ENCODE results near the gene SHBG.
"Not testable (repeated sequence)": the region's sequence is repeated elsewhere in the genome, so short reads cannot be mapped to it uniquely, and the experiment has no call there.

The SHBG gene

DNA sequence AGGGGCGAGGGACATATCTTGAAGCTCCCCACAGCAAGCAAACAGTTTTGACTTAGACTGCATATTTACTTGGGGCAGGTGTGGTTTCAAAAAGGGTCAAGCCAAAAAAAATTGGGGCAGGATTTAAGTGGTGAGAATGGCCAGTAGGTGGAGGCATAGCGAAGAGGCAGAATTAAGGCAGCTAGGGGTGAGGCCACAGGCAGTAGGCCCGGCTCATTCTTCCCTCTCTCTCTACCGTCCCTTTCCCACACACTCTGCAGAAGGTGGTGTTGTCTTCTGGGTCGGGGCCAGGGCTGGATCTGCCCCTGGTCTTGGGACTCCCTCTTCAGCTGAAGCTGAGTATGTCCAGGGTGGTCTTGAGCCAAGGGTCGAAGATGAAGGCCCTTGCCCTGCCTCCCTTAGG is 2.6 kb downstream of the SHBG start:
- Histone ChIP-seq H3K27ac (ENCODE audit: insufficient read depth in 1 of 2, low read depth in 1 of 2, low read length in 2 of 2, poor library complexity in 1 of 2, severe bottlenecking in 2 of 2) (no peak overlapping the region), H3K4me3 (ENCODE audit: control insufficient read depth in 1 of 7, extremely low read depth in 1 of 7, insufficient read depth in 4 of 7, low read depth in 2 of 7, low read length in 6 of 7) (no peak overlapping the region), H3K9me3 (ENCODE audit: control extremely low read depth in 1 of 5, control insufficient read depth in 4 of 5, insufficient read depth in 2 of 5, low read depth in 1 of 5, low read length in 4 of 5) (no peaks in the 10 kb centered on the region), H3K36me3 (ENCODE audit: control insufficient read depth in 4 of 4, insufficient read depth in 4 of 4, low read length in 3 of 4) (no peaks in the 10 kb centered on the region), H3K4me1 (ENCODE audit: control extremely low read depth in 1 of 4, control insufficient read depth in 4 of 4, insufficient read depth in 4 of 4, low read length in 3 of 4) (peaks cover 0 to 6% (median 1%) of the 10 kb centered on the region in 4 experiments), H3K27me3 (replicated peaks in 2 of 5; ENCODE audit: control insufficient read depth in 4 of 5, insufficient read depth in 5 of 5, low read length in 4 of 5) (no peaks in the 10 kb centered on the region)
- ChIA-PET CTCF (interaction anchor here (0.9 to 8.2 kb wide), 16 partner anchors 9 to 91 kb away, joined by 3 to 91 read pairs (median 5); partner anchors contain the start of genes ATP1B2, DNAH2, TP53 and WRAP53), POLR2A (interaction anchor here (0.7 to 1.3 kb wide), 3 partner anchors 53 to 521 kb away, joined by 3 to 6 read pairs (median 4); partner anchors contain the start of genes TP53 and WRAP53)
- DNase-seq, result peak; percentile 74 to 80 (median 76)
- 63% methylated on average over 2 of the region's 6 CpGs for WGBS (ENCODE audit: insufficient coverage)

DNA sequence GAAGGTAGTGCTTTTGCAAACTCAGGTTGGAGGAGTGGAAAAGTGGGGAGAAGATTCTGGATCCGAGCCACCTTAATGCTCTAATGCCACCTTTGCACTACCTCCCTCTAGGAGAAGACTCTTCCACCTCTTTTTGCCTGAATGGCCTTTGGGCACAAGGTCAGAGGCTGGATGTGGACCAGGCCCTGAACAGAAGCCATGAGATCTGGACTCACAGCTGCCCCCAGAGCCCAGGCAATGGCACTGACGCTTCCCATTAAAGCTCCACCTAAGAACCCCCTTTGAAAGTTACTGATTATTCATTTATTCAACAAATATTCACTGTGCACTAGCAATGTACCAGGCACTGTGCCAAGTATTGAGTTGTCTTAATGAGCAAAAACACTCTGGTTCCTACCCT is 3.2 kb downstream of the SHBG start:
- Histone ChIP-seq H3K4me3 (ENCODE audit: control insufficient read depth in 1 of 7, extremely low read depth in 1 of 7, insufficient read depth in 4 of 7, low read depth in 2 of 7, low read length in 6 of 7) (no peak overlapping the region), H3K27me3 (replicated peaks in 2 of 5; ENCODE audit: control insufficient read depth in 4 of 5, insufficient read depth in 5 of 5, low read length in 4 of 5) (no peaks in the 10 kb centered on the region), H3K4me1 (ENCODE audit: control extremely low read depth in 1 of 4, control insufficient read depth in 4 of 4, insufficient read depth in 4 of 4, low read length in 3 of 4) (peaks cover 0 to 4% (median 1%) of the 10 kb centered on the region in 4 experiments), H3K36me3 (ENCODE audit: control insufficient read depth in 4 of 4, insufficient read depth in 4 of 4, low read length in 3 of 4) (no peaks in the 10 kb centered on the region), H3K9me3 (ENCODE audit: control extremely low read depth in 1 of 5, control insufficient read depth in 4 of 5, insufficient read depth in 2 of 5, low read depth in 1 of 5, low read length in 4 of 5) (no peaks in the 10 kb centered on the region), H3K27ac (ENCODE audit: insufficient read depth in 1 of 2, low read depth in 1 of 2, low read length in 2 of 2, poor library complexity in 1 of 2, severe bottlenecking in 2 of 2) (no peak overlapping the region)
- DNase-seq, result no peak
- CTCF ChIA-PET, result interaction anchor here (0.9 to 8.2 kb wide), 14 partner anchors 9 to 91 kb away, joined by 4 to 91 read pairs (median 6); partner anchors contain the start of genes ATP1B2, DNAH2, TP53 and WRAP53
- WGBS (ENCODE audit: insufficient coverage), result no CpG with 5 or more reads among the region's 2 CpGs
- POLR2A ChIA-PET, result interaction anchor here (1.2 to 1.3 kb wide), 2 partner anchors 53 to 55 kb away, joined by 4 to 6 read pairs; partner anchors contain the start of genes TP53 and WRAP53

DNA sequence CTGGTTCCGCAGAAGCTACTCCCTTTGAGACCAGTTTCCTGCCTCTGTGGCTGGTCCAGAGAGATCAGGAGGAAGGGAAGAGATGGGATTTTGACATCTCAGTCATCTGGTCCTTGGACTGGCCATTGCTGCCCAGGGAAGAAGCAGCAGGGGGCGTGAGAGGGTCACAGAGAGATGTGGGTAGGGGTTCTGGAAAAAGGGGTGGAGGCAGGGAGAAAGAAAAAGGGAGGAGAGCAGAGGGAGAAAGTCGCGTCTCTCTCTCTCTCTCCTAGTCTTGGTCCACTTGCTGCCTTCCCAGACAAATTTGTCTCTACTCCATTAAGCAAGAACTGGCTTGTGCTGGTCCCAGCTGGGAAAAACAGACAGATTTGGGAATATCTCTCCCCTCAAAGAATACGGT is 4.4 kb downstream of the SHBG start:
- DNase-seq, result no peak
- CTCF ChIA-PET, result interaction anchor here (0.5 to 8.2 kb wide), 9 partner anchors 13 to 147 kb away, joined by 3 to 91 read pairs (median 3); partner anchors contain the start of genes TP53 and WRAP53
- POLR2A ChIA-PET, result no interaction called here

DNA sequence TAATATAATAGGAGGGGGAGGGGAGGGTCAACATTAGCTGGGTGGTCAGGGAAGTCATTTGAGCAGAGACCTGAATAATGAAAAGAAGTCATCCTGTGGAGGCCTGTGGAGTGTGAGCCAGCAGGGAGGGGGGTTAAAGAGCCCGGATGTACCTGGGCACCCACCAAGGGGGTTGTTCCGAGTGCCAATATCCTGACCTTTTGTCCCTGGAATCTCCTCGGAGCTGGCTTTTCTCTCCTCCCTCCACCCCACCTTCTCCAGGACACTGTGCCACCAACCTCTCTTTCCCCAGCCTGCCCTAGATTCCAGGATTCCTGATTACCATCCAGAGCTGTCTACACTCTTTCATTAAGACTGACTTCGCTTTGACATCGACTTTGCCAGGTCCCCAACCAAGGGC is 6.2 kb downstream of the SHBG start:
- Histone ChIP-seq H3K27ac (ENCODE audit: insufficient read depth in 1 of 2, low read depth in 1 of 2, low read length in 2 of 2, poor library complexity in 1 of 2, severe bottlenecking in 2 of 2) (no peak overlapping the region), H3K27me3 (replicated peaks in 2 of 5; ENCODE audit: control insufficient read depth in 4 of 5, insufficient read depth in 5 of 5, low read length in 4 of 5) (no peaks in the 10 kb centered on the region), H3K4me3 (ENCODE audit: control insufficient read depth in 1 of 7, extremely low read depth in 1 of 7, insufficient read depth in 4 of 7, low read depth in 2 of 7, low read length in 6 of 7) (no peak overlapping the region), H3K4me1 (ENCODE audit: control extremely low read depth in 1 of 4, control insufficient read depth in 4 of 4, insufficient read depth in 4 of 4, low read length in 3 of 4) (peaks cover 0 to 3% (median 0%) of the 10 kb centered on the region in 4 experiments), H3K36me3 (ENCODE audit: control insufficient read depth in 4 of 4, insufficient read depth in 4 of 4, low read length in 3 of 4) (no peaks in the 10 kb centered on the region), H3K9me3 (ENCODE audit: control extremely low read depth in 1 of 5, control insufficient read depth in 4 of 5, insufficient read depth in 2 of 5, low read depth in 1 of 5, low read length in 4 of 5) (no peaks in the 10 kb centered on the region)
- CTCF ChIA-PET, result interaction anchor here (0.7 to 8.2 kb wide), 4 partner anchors 8 to 343 kb away, joined by 3 to 91 read pairs (median 4); partner anchors contain the start of genes SAT2, TP53 and WRAP53
- POLR2A ChIA-PET, result no interaction called here
- WGBS (ENCODE audit: insufficient coverage), result 94% methylated on average over 4 of the region's 5 CpGs
- no peak for DNase-seq

More for the DNA sequence above, 4.4 kb downstream of the SHBG start:
- H3K36me3 ChIP-seq (ENCODE audit: control insufficient read depth in 4 of 4, insufficient read depth in 4 of 4, low read length in 3 of 4), result no peaks in the 10 kb centered on the region
- no peaks in the 10 kb centered on the region for H3K9me3 ChIP-seq (ENCODE audit: control extremely low read depth in 1 of 5, control insufficient read depth in 4 of 5, insufficient read depth in 2 of 5, low read depth in 1 of 5, low read length in 4 of 5)
- no peaks in the 10 kb centered on the region for H3K27me3 ChIP-seq (replicated peaks in 2 of 5; ENCODE audit: control insufficient read depth in 4 of 5, insufficient read depth in 5 of 5, low read length in 4 of 5)
- 67% methylated on average over 1 of the region's 5 CpGs for WGBS (ENCODE audit: insufficient coverage)
- H3K4me3 ChIP-seq (ENCODE audit: control insufficient read depth in 1 of 7, extremely low read depth in 1 of 7, insufficient read depth in 4 of 7, low read depth in 2 of 7, low read length in 6 of 7), result no peak overlapping the region
- H3K27ac ChIP-seq (ENCODE audit: insufficient read depth in 1 of 2, low read depth in 1 of 2, low read length in 2 of 2, poor library complexity in 1 of 2, severe bottlenecking in 2 of 2), result no peak overlapping the region
- H3K4me1 ChIP-seq (ENCODE audit: control extremely low read depth in 1 of 4, control insufficient read depth in 4 of 4, insufficient read depth in 4 of 4, low read length in 3 of 4), result peaks cover 0 to 3% (median 0%) of the 10 kb centered on the region in 4 experiments

DNA sequence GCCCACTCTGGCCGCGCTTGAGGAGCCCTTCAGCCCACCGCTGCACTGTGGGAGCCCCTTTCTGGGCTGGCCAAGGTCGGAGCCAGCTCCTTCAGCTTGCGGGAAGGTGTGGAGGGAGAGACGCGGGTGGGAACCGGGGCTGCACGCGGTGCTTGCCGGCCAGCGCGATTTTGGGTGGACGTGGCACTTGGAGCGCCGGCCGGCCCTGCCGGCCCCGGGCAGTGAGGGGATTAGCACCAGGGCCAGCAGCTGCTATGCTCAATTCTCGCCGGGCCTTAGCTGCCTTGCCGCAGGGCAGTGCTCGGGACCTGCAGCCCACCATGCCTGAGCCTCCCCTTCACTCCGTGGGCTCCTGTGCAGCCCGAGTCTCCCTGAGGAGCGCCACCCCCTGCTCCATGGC is 10.8 kb downstream of the SHBG start:
- H3K27me3 ChIP-seq (replicated peaks in 2 of 5; ENCODE audit: control insufficient read depth in 4 of 5, insufficient read depth in 5 of 5, low read length in 4 of 5), result no peaks in the 10 kb centered on the region
- ChIA-PET CTCF (interaction anchor here (0.8 to 2.0 kb wide), 3 partner anchors 10 to 46 kb away, joined by 3 to 8 read pairs (median 4); partner anchors contain the start of genes ATP1B2 and TP53), POLR2A (no interaction called here)
- H3K36me3 ChIP-seq (ENCODE audit: control insufficient read depth in 4 of 4, insufficient read depth in 4 of 4, low read length in 3 of 4), result no peaks in the 10 kb centered on the region
- H3K27ac ChIP-seq (ENCODE audit: insufficient read depth in 1 of 2, low read depth in 1 of 2, low read length in 2 of 2, poor library complexity in 1 of 2, severe bottlenecking in 2 of 2), result no peak overlapping the region
- no peak overlapping the region for H3K4me3 ChIP-seq (ENCODE audit: control insufficient read depth in 1 of 7, extremely low read depth in 1 of 7, insufficient read depth in 4 of 7, low read depth in 2 of 7, low read length in 6 of 7)
- H3K4me1 ChIP-seq (ENCODE audit: control extremely low read depth in 1 of 4, control insufficient read depth in 4 of 4, insufficient read depth in 4 of 4, low read length in 3 of 4), result no peaks in the 10 kb centered on the region
- DNase-seq, result no peak
- H3K9me3 ChIP-seq (ENCODE audit: control extremely low read depth in 1 of 5, control insufficient read depth in 4 of 5, insufficient read depth in 2 of 5, low read depth in 1 of 5, low read length in 4 of 5), result no peaks in the 10 kb centered on the region
- WGBS (ENCODE audit: insufficient coverage), result 93% methylated on average over 18 of the region's 26 CpGs

DNA sequence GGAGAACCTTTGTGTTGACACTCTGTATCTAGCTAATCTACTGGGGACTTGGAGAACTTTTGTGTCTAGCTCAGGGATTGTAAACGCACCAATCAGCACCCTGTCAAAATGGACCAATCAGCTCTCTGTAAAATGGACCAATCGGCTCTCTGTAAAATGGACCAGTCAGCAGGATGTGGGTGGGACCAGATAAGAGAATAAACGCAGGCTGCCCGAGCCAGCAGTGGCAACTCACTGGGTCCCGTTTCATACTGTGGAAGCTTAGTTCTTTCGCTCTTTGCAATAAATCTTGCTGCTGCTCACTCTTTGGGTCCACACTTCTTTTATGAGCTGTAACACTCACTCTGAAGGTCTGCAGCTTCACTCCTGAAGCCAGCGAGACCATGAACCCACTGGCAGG is 11.7 kb downstream of the SHBG start:
- H3K36me3 ChIP-seq (ENCODE audit: control insufficient read depth in 4 of 4, insufficient read depth in 4 of 4, low read length in 3 of 4); POLR2A ChIA-PET; H3K4me3 ChIP-seq (ENCODE audit: control insufficient read depth in 1 of 7, extremely low read depth in 1 of 7, insufficient read depth in 4 of 7, low read depth in 2 of 7, low read length in 6 of 7); H3K27me3 ChIP-seq (replicated peaks in 2 of 5; ENCODE audit: control insufficient read depth in 4 of 5, insufficient read depth in 5 of 5, low read length in 4 of 5); H3K9me3 ChIP-seq (ENCODE audit: control extremely low read depth in 1 of 5, control insufficient read depth in 4 of 5, insufficient read depth in 2 of 5, low read depth in 1 of 5, low read length in 4 of 5); H3K4me1 ChIP-seq (ENCODE audit: control extremely low read depth in 1 of 4, control insufficient read depth in 4 of 4, insufficient read depth in 4 of 4, low read length in 3 of 4); H3K27ac ChIP-seq (ENCODE audit: insufficient read depth in 1 of 2, low read depth in 1 of 2, low read length in 2 of 2, poor library complexity in 1 of 2, severe bottlenecking in 2 of 2): not testable (repeated sequence)
- WGBS (ENCODE audit: insufficient coverage), result 77% methylated on average over 7 of the region's 7 CpGs
- CTCF ChIA-PET, result interaction anchor here (0.8 to 2.0 kb wide), 4 partner anchors 9 to 45 kb away, joined by 3 to 10 read pairs (median 6); partner anchors contain the start of genes ATP1B2 and TP53
- DNase-seq, result peak in 1 of 3 donors; percentile 10

DNA sequence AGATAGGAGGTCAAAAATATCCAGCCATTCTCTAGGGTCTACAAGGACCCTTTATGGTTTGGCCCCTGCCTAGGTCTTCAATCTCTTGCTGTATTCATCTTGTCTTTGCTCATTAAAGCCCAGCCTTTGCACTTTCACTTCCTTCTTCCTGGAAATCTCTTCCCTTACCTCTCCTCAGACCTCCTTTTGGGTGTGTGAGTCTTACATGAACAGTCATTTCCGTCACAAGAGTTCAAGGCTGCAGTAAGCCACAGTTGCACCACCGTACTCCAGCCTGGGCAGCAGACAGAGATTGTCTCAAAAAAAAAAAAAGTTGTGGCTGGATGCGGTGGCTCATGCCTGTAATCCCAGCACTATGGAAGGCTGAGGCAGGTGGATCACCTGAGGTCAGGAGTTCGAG is 14.8 kb downstream of the SHBG start:
- 91% methylated on average over 4 of the region's 4 CpGs for WGBS (ENCODE audit: insufficient coverage)
- Histone ChIP-seq H3K36me3 (ENCODE audit: control insufficient read depth in 4 of 4, insufficient read depth in 4 of 4, low read length in 3 of 4) (no peaks in the 10 kb centered on the region), H3K9me3 (ENCODE audit: control extremely low read depth in 1 of 5, control insufficient read depth in 4 of 5, insufficient read depth in 2 of 5, low read depth in 1 of 5, low read length in 4 of 5) (no peaks in the 10 kb centered on the region), H3K4me3 (ENCODE audit: control insufficient read depth in 1 of 7, extremely low read depth in 1 of 7, insufficient read depth in 4 of 7, low read depth in 2 of 7, low read length in 6 of 7) (no peak overlapping the region), H3K4me1 (ENCODE audit: control extremely low read depth in 1 of 4, control insufficient read depth in 4 of 4, insufficient read depth in 4 of 4, low read length in 3 of 4) (no peaks in the 10 kb centered on the region), H3K27ac (ENCODE audit: insufficient read depth in 1 of 2, low read depth in 1 of 2, low read length in 2 of 2, poor library complexity in 1 of 2, severe bottlenecking in 2 of 2) (no peak overlapping the region), H3K27me3 (replicated peaks in 2 of 5; ENCODE audit: control insufficient read depth in 4 of 5, insufficient read depth in 5 of 5, low read length in 4 of 5) (peaks cover 0 to 3% (median 2%) of the 10 kb centered on the region in 5 experiments)
- ChIA-PET POLR2A (no interaction called here), CTCF (interaction anchor here (4.6 kb wide), 1 partner anchor 12 kb away, joined by 28 read pairs; the partner anchor contains the start of gene SHBG)
- DNase-seq, result no peak
